ENCODE measurements around the gene SF3A1. TPM values are rescaled to one million over a fixed set of nuclear protein-coding genes. Genes with fewer than 3 reads are reported as not detected.

SF3A1 gene
- total and polyA plus RNA-seq, 9 of the 15 experiments (the other 6 are each of a cell fraction or from before 2014, with no cell fraction given): 6.7 to 228 (median 13.0) TPM

- TF ChIP-seq IRF1 (CRISPR knock-in tag; IDR thresholded peaks at IDR 0.05; ENCODE audit: borderline replicate concordance) (no peak), ZNF280B (CRISPR knock-in tag; IDR thresholded peaks at IDR 0.05) (no peak), EWSR1 (IDR thresholded peaks at IDR 0.05; ENCODE audit: borderline replicate concordance, low read depth, partially characterized antibody) (no peak), EHMT2 (IDR thresholded peaks at IDR 0.05) (no peak), MECOM (CRISPR knock-in tag; IDR thresholded peaks at IDR 0.05) (no peak), ZNF212 (CRISPR knock-in tag; IDR thresholded peaks at IDR 0.05) (no peak), FOXM1 (IDR thresholded peaks at IDR 0.05; ENCODE audit: low read depth) (no peak), FOXM1 (CRISPR knock-in tag; IDR thresholded peaks at IDR 0.05; ENCODE audit: low read depth) (no peak), ZHX1 (conservative IDR thresholded peaks at IDR 0.05; ENCODE audit: low read length) (no peak), ZNF766 (CRISPR knock-in tag; conservative IDR thresholded peaks at IDR 0.05) (no peak), ZNF707 (CRISPR knock-in tag; conservative IDR thresholded peaks at IDR 0.05) (no peak), CREM (IDR thresholded peaks at IDR 0.05; ENCODE audit: low read depth) (peak; percentile 98), HOXB6 (CRISPR knock-in tag; IDR thresholded peaks at IDR 0.05; ENCODE audit: borderline replicate concordance) (no peak)
Measured at GRCh38 chr22:30356449-30357235, at the start of gene SF3A1, which contains the start of gene CCDC157 (continued).

All from K562 (cell line).